WTC11 (cell line): Measurements from ENCODE around the gene RANBP3.

Experiments used
- CREB1 ChIP-seq: sonication (generic); formaldehyde crosslinking; IDR thresholded peaks from 2 replicates; pipeline ENCODE4 v1.8.0; 2023; ENCODE audit warnings: mild to moderate bottlenecking, missing genetic modification reagents
- CREM ChIP-seq: sonication (generic); formaldehyde crosslinking; IDR thresholded peaks from 2 replicates; pipeline ENCODE4 v1.8.1; 2022; ENCODE audit warnings: mild to moderate bottlenecking, missing genetic modification reagents, moderate library complexity
- CTCF ChIP-seq: fragments of 200-600 bp; IDR thresholded peaks from 2 replicates; pipeline ENCODE4 v1.8.0; 2022; ENCODE audit warnings: antibody characterized with exemption
- EMX1 ChIP-seq: fragments of 250-450 bp; sonication (Bioruptor Pico); IDR thresholded peaks from 2 replicates; pipeline ENCODE4 v1.8.0; 2021; ENCODE audit warnings: mild to moderate bottlenecking
- ETV6 ChIP-seq: sonication (generic); formaldehyde crosslinking; IDR thresholded peaks from 2 replicates; pipeline ENCODE4 v1.8.1; 2022; ENCODE audit warnings: mild to moderate bottlenecking, missing genetic modification reagents
- FOXP1 ChIP-seq: sonication (generic); formaldehyde crosslinking; IDR thresholded peaks from 2 replicates; pipeline ENCODE4 v1.8.0; 2022; ENCODE audit warnings: missing genetic modification reagents, mild to moderate bottlenecking, moderate library complexity, borderline replicate concordance
- GABPB1 ChIP-seq: sonication (generic); formaldehyde crosslinking; IDR thresholded peaks from 2 replicates; pipeline ENCODE4 v1.8.1; 2023; ENCODE audit warnings: mild to moderate bottlenecking, missing genetic modification reagents
- JUN ChIP-seq: sonication (generic); formaldehyde crosslinking; IDR thresholded peaks from 2 replicates; pipeline ENCODE4 v1.8.0; 2023; ENCODE audit warnings: mild to moderate bottlenecking, missing genetic modification reagents
- KAT7 ChIP-seq: sonication (generic); formaldehyde crosslinking; IDR thresholded peaks from 2 replicates; pipeline ENCODE4 v1.8.1; 2023; ENCODE audit warnings: missing genetic modification reagents, mild to moderate bottlenecking, borderline replicate concordance
- MAX ChIP-seq: sonication (generic); formaldehyde crosslinking; IDR thresholded peaks from 2 replicates; pipeline ENCODE4 v1.8.0; 2022; ENCODE audit warnings: mild to moderate bottlenecking, missing genetic modification reagents
- NR2C2 ChIP-seq: sonication (generic); formaldehyde crosslinking; IDR thresholded peaks from 2 replicates; pipeline ENCODE4 v1.8.0; 2022; ENCODE audit warnings: mild to moderate bottlenecking, missing genetic modification reagents
- STAT6 ChIP-seq: sonication (generic); formaldehyde crosslinking; conservative IDR thresholded peaks from 2 replicates; pipeline ENCODE4 v1.8.1; 2023; ENCODE audit warnings: mild to moderate bottlenecking, low read depth, missing genetic modification reagents, moderate library complexity
- ZNF532 ChIP-seq: fragments of 250-450 bp; sonication (Bioruptor Pico); IDR thresholded peaks from 2 replicates; pipeline ENCODE4 v1.9.0; 2021; ENCODE audit warnings: mild to moderate bottlenecking, borderline replicate concordance
- TF ChIP-seq, protein P1 (sequence below): sonication (generic); formaldehyde crosslinking; IDR thresholded peaks from 2 replicates; pipeline ENCODE4 v1.8.1; 2022; ENCODE audit warnings: low read depth, mild to moderate bottlenecking, moderate library complexity, missing genetic modification reagents, borderline replicate concordance

- TF ChIP-seq JUN (CRISPR knock-in tag) (no peak), CTCF (no peak), MAX (CRISPR knock-in tag) (no peak), ZNF532 (no peak), GABPB1 (CRISPR knock-in tag) (no peak), CREB1 (CRISPR knock-in tag) (no peak), CREM (no peak), FOXP1 (CRISPR knock-in tag) (no peak), STAT6 (CRISPR knock-in tag) (no peak), KAT7 (CRISPR knock-in tag) (no peak), NR2C2 (CRISPR knock-in tag) (no peak), ETV6 (CRISPR knock-in tag) (no peak), EMX1 (CRISPR knock-in tag) (no peak)
- TF ChIP-seq, protein P1, sequence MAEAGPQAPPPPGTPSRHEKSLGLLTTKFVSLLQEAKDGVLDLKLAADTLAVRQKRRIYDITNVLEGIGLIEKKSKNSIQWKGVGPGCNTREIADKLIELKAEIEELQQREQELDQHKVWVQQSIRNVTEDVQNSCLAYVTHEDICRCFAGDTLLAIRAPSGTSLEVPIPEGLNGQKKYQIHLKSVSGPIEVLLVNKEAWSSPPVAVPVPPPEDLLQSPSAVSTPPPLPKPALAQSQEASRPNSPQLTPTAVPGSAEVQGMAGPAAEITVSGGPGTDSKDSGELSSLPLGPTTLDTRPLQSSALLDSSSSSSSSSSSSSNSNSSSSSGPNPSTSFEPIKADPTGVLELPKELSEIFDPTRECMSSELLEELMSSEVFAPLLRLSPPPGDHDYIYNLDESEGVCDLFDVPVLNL (CRISPR knock-in tag) = no peak
These were observed 63.6 kb downstream of the RANBP3 start for GRCh38 chr19:5914358-5914774.
